C4-2B (cell line): ENCODE results near the gene ZBTB25.

ENCODE experiments used
- H3K27ac ChIP-seq: fragments of 450-650 bp; 2 replicates; pipeline ENCODE4 v1.5.1; 2017
- CTCF ChIP-seq: fragments of 450-650 bp; conservative IDR thresholded peaks from 2 replicates; pipeline ENCODE4 v1.5.1; 2017; ENCODE audit warnings: mild to moderate bottlenecking
- ZFX ChIP-seq: fragments of 450-650 bp; IDR thresholded peaks from 2 replicates; pipeline ENCODE4 v1.6.1; 2017

ZBTB25 gene

GRCh38 chr14:64444140-64444539 is 59.5 kb downstream of the ZBTB25 start:
- TF ChIP-seq CTCF (no peak), ZFX (no peak)
- H3K27ac ChIP-seq, result no peak overlapping the region

- H3K27ac ChIP-seq, result no peak overlapping the region
- TF ChIP-seq CTCF (no peak), ZFX (no peak)
These were observed 61.2 kb downstream of the ZBTB25 start for GRCh38 chr14:64442300-64442988.

GRCh38 chr14:64440494-64440893 is 63.1 kb downstream of the ZBTB25 start:
- H3K27ac ChIP-seq, result no peak overlapping the region
- no peak for TF ChIP-seq ZFX
- no peak for TF ChIP-seq CTCF

- TF ChIP-seq ZFX (no peak), CTCF (no peak)
- H3K27ac ChIP-seq, result no peak overlapping the region
These were observed 64.5 kb downstream of the ZBTB25 start for GRCh38 chr14:64439141-64439540.

GRCh38 chr14:64438181-64438841 is 65.3 kb downstream of the ZBTB25 start:
- no peak for TF ChIP-seq CTCF
- TF ChIP-seq ZFX, result no peak
- no peak overlapping the region for H3K27ac ChIP-seq

- TF ChIP-seq CTCF, result no peak
- TF ChIP-seq ZFX, result no peak
These were observed 69.1 kb downstream of the ZBTB25 start for GRCh38 chr14:64434528-64434927.

GRCh38 chr14:64423987-64424386 is 79.7 kb downstream of the ZBTB25 start:
- TF ChIP-seq ZFX, result no peak
- TF ChIP-seq CTCF, result no peak
- H3K27ac ChIP-seq, result no peak overlapping the region

More at GRCh38 chr14:64434528-64434927, 69.1 kb downstream of the ZBTB25 start:
- no peak overlapping the region for H3K27ac ChIP-seq
